ENCODE measurements around the gene WDFY2. TPM values are rescaled to one million over a fixed set of nuclear protein-coding genes. Genes with fewer than 3 reads are reported as not detected.
"Not testable (repeated sequence)": the region's sequence is repeated elsewhere in the genome, so short reads cannot be mapped to it uniquely, and the experiment has no call there.

The WDFY2 gene
- total and polyA plus RNA-seq, 12 donors, result 13.2 to 38.6 (median 26.0) TPM

- TF ChIP-seq POLR2A (IDR thresholded peaks at IDR 0.05) (no peak), CTCF (IDR thresholded peaks at IDR 0.05) (no peak)
- no peak overlapping the region for H3K27ac ChIP-seq
- intact Hi-C loops (cut with DNase I), result no loop called here
These were observed 43.2 kb upstream of the WDFY2 start for GRCh38 chr13:51541037-51541436.

DNA sequence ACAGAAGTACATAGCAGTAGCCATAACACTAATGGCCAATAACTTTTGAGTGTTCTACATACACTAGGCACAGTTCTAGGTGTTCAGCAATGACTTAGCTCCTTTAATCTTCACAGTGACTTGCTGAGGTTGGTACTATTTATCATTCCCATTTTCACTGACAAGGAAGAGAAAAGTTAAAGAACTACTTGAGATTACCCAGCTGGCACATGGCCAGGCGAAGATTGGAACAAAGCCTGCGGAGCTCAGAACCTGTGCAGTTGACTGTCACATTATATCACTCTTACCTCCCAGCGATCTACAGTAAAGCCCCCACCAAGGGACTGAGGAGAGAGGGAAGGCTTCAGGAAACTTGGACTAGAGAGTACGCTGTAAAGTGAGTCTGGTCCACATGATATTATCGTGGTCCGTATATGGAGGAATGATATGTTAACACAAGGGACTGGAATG, 42.4 kb upstream of the WDFY2 start:
- intact Hi-C loops (cut with DNase I), result no loop called here
- DNase-seq, result peak in 3 of 7 donors; percentile 19 to 41 (median 38)
- Histone ChIP-seq H3K4me1 (replicated peaks in 1 of 2) (peaks cover 18 to 21% of the 10 kb centered on the region in 2 donors), H3K27me3 (no peaks in the 10 kb centered on the region), H3K4me3 (peak overlapping the region in 1 of 4 donors; percentile 34), H3K36me3 (replicated peaks in 1 of 2) (no peaks in the 10 kb centered on the region), H3K27ac (no peak overlapping the region), H3K9me3 (replicated peaks in 1 of 3) (no peaks in the 10 kb centered on the region)
- 43 to 57% (median 44%) methylated on average over 6 of the region's 6 CpGs for WGBS, 4 donors
- TF ChIP-seq POLR2A (IDR thresholded peaks at IDR 0.05), result no peak
- no peak for TF ChIP-seq CTCF (IDR thresholded peaks at IDR 0.05)

More at GRCh38 chr13:51541037-51541436, 43.2 kb upstream of the WDFY2 start:
- no peak for DNase-seq
- peaks cover 18 to 21% of the 10 kb centered on the region in 2 donors for H3K4me1 ChIP-seq (replicated peaks in 1 of 2)
- H3K4me3 ChIP-seq, result no peak overlapping the region
- 51 to 65% (median 63%) methylated on average over 3 of the region's 3 CpGs for WGBS, 4 donors
- no peaks in the 10 kb centered on the region for H3K9me3 ChIP-seq (replicated peaks in 1 of 3)
- H3K27me3 ChIP-seq, result no peaks in the 10 kb centered on the region
- no peaks in the 10 kb centered on the region for H3K36me3 ChIP-seq (replicated peaks in 1 of 2)

GRCh38 chr13:51542346-51543242, 41.7 kb upstream of the WDFY2 start:
- intact Hi-C loops (cut with DNase I), result no loop called here

DNA sequence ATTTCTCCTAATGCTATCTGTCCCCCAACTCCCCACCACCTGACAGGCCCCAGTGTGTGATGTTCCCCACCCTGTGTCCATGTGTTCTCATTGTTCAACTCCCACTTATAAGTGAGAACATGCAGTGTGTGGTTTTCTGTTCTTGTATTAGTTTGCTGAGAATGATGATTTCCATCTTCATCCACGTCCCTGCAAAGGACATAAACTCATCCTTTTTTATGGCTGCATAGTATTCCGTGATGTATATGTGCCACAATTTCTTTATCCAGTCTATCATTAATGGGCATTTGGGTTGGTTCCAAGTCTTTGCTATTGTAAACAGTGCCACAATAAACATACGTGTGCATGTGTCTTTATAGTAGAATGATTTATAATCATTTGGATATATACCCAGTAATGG, 38.8 kb upstream of the WDFY2 start:
- WGBS, 4 donors, result 80 to 96% (median 87%) methylated on average over 3 of the region's 3 CpGs
- H3K4me3 ChIP-seq; H3K27ac ChIP-seq; H3K36me3 ChIP-seq (replicated peaks in 1 of 2); DNase-seq; H3K9me3 ChIP-seq (replicated peaks in 1 of 3); intact Hi-C loops (cut with DNase I); H3K27me3 ChIP-seq: not testable (repeated sequence)
- peaks cover 18 to 21% of the 10 kb centered on the region in 2 donors for H3K4me1 ChIP-seq (replicated peaks in 1 of 2)

More at GRCh38 chr13:51542346-51543242, 41.7 kb upstream of the WDFY2 start:
- WGBS, 4 donors, result 37 to 49% (median 45%) methylated on average over 9 of the region's 9 CpGs
- no peaks in the 10 kb centered on the region for H3K36me3 ChIP-seq (replicated peaks in 1 of 2)
- TF ChIP-seq CTCF (IDR thresholded peaks at IDR 0.05) (no peak), POLR2A (IDR thresholded peaks at IDR 0.05) (peak in 1 of 2 donors; percentile 31)
- H3K4me3 ChIP-seq, result peak overlapping the region in 1 of 4 donors; percentile 34
- H3K27ac ChIP-seq, result peak overlapping the region in 3 of 5 donors; percentile 35 to 53 (median 46)
- DNase-seq, result peak in 4 of 7 donors; percentile 31 to 44 (median 43)
- peaks cover 18 to 21% of the 10 kb centered on the region in 2 donors for H3K4me1 ChIP-seq (replicated peaks in 1 of 2)
- H3K9me3 ChIP-seq (replicated peaks in 1 of 3), result no peaks in the 10 kb centered on the region
- H3K27me3 ChIP-seq, result no peaks in the 10 kb centered on the region
